Stimulated activated CD8-positive, alpha-beta memory T cell treated with anti-CD3 and anti-CD28 coated beads, Interleukin-2, amount 100 ng/mL, for 48 hours (primary cell): ENCODE measurements around the gene HSPG2.

Experiments used
- DNase-seq, 2 donors: peaks; one replicate each; pipeline ENCODE4 v3.0.0-alpha.2; 2020; ENCODE audit warnings: low read depth in 2 of 2

Gene HSPG2

DNA sequence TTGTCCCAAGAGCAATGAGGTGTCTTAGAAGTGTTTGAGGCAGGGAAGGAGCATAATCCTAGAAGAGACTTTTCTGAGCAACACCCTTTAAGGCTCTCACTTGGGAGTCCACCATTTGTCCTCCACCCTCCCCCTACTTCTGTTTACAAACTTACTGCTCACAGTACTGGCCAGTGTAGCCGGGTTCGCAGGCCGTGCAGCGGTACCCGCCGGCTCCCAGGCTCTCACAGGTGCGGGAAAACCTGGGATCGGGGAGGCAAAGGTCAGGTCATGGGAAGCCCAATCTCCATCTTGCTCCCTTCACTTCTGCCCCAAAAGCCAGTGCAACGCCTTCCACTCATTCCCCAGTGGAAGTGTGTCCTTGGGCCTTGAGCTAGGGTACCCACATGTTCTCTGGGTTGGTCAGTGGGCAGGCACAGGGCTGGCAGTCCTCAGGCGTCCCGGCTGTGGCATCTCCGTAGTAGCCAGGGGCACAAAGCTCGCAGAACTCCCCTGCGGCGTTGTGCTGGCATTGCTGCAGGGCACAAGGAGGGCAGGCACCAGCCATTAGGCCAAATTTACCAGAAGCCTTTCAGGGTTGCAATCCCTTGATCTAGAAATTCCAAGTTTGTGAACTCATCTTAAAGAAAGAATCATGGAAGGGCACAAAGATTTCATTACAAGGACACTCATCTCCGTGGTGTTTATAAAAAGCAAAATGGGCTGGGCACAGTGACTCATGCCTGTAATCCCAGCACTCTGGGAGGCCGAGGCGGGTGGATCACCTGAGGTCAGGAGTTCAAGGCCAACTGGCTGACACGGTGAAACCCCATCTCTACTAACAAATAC is 75.3 kb downstream of the HSPG2 start:
- no peak for DNase-seq

DNA sequence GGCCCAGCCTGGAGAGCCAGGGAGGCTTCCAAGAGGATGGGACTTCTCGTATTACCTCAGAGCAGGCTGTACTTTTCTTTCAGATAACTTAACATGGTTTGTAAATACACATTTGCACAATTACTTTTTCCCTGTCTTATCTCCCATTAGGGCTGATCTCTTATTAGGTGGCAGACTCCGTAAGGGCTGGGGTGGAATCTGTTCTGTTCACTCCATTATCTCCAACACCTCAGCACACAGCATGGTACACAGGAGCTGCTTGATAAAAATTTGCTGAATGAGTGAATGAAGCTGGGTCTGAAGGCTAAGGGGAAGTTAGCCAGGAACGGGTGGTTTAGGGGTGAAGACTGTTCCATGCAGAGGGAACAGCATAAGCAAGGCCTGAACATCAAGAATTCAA is 76.1 kb downstream of the HSPG2 start:
- no peak for DNase-seq

GRCh38 chr1:21859669-21860179 is 77.4 kb downstream of the HSPG2 start:
- no peak for DNase-seq

- no peak for DNase-seq
Measured at GRCh38 chr1:21857840-21858670, 79.1 kb downstream of the HSPG2 start.

GRCh38 chr1:21857142-21857839 is 79.8 kb downstream of the HSPG2 start:
- DNase-seq = no peak

GRCh38 chr1:21855257-21856096 is 81.6 kb downstream of the HSPG2 start:
- DNase-seq = no peak

GRCh38 chr1:21854751-21855131 is 82.4 kb downstream of the HSPG2 start:
- no peak for DNase-seq

- no peak for DNase-seq
Measured at GRCh38 chr1:21854090-21854750, 82.9 kb downstream of the HSPG2 start.

- DNase-seq = no peak
Measured at GRCh38 chr1:21853131-21853427, 84.0 kb downstream of the HSPG2 start.

DNA sequence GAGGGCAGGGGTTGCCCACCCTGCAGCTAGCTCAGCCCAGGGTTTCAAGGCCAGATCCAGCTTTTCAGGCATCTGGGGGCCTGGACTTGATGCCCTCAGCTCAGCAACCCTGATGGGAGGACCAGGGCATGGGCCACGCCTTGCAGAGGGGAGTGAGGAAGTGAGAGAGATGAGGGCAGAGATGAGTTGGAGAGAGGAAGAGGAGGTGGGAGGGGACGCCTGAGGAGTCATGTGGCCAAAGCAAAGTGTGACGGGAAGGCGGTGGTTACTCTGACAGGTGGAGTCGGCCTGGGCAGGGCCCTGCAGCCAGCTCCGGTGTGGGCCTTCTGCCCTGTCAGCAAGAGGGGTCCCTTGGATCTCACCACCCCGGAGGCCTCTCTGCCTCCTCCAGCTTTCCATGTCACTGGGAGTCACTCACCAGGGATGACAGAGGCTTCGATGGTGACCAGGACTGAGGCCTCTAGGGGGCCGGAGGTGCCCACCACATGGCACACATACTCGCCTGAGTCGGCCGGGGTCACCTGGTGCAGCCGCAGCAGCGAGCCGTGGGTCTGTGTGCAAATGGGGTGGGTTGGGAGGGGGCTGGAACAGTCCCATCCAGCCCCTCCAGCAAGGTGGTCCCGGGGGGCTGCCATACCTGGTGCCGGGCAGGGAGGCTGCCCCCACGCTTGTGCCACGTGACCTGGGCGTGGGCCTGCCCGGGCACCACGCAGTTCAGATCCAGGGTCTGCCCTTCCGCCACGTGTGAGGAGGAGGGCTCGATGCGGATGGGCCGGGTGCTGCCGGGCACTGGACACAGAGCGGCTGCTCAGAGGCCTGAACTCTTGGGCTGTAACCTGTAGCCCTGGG is 84.6 kb downstream of the HSPG2 start:
- DNase-seq = no peak

DNA sequence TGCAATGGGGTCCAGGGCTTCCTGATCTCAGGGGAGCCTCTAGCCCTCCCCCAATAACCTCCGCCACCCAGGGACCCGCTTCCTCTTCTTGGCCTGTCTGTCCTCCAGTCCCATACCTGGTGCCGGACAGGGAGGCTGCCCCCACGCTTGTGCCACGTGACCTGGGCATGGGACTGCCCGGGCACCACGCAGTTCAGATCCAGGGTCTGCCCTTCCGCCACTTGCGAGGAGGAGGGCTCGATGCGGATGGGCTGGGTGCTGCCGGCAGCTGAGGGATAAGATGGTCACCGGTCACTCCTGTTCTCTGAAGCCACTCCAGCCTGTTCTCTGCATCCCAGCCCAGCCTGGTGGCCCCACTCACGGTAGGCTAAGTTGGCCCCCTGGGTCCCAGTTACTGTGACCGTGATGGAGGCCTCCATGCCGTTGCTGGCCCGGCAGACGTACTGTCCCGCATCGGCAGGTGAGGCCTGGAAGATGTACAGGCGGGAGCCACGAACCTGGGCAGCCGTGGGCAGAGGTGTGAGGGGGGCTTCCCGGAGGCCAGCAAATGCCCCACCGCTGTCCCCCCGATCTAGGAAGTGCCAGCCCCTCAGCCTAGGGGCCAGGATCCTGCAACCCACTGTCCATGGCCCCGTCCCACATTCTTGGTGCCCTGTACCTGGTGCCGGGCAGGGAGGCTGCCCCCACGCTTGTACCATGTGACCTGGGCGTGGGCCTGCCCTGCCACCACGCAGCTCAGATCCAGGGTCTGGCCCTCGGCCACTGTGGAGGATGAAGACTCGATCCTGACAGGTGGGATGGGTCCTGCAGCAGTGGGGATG is 85.5 kb downstream of the HSPG2 start:
- DNase-seq = no peak

- DNase-seq = no peak
Measured at GRCh38 chr1:21849909-21850576, 87.1 kb downstream of the HSPG2 start.

GRCh38 chr1:21848524-21849174 is 88.5 kb downstream of the HSPG2 start:
- DNase-seq = no peak

DNA sequence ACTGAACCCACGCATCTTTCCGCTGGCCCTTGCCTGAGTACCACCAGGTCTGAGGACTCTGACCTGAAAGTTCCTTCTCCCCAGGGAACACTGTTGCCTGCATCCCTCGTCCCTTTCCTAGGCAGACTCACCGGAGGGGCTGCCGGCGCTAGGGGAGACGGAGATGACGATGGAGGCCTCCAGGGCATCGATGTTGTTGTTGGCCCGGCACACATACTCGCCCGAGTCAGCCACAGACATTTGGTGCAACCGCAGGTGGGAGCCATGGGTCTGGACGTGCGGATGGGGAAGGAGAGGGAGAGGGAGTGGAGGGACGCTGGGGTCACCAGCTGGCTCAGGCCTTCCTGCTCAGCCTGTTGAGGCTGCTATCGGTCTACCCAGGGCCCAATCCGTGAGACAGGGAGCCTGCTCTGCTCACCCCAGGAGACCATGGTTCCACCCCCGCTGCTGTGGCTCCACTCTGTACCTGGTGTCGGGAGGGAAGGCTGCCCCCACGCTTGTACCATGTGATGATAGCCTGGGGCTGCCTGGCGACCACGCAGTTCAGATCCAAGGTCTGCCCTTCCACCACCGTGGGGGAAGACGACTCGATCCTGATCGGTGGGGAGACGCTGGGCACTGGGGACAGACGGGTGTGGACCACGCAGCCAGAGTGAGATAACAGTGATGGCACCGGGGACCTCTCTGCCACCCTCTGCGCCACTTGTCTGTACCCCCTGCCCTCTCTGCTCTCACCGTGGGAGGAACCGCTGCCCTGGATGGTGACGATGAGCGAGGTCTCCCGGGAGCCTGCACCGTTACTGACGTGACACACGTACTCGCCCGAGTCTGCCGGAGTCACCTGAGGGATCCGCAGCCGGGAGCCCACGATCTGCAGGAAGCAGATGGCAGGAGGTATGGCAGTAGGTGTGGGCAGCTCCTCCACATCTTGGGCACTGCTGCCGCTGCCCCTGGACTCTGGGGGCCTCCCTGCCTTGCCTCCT is 89.6 kb downstream of the HSPG2 start:
- no peak for DNase-seq

- DNase-seq = no peak
Measured at GRCh38 chr1:21845646-21846641, 91.2 kb downstream of the HSPG2 start.

- no peak for DNase-seq
Measured at GRCh38 chr1:21843996-21844395, 93.1 kb downstream of the HSPG2 start.
